GM18868 (cell line): ENCODE data around the gene ALAS1.

Source experiments
- ATAC-seq: cut with Tn5 transposase; IDR thresholded peaks from one replicate; pipeline ENCODE4 v1.9.1; 2021; ENCODE audit warnings: mild to moderate bottlenecking, moderate library complexity; ENCODE audit not compliant: unreplicated experiment

Gene ALAS1

GRCh38 chr3:52248165-52248541, 50.2 kb downstream of the ALAS1 start:
- no peak for ATAC-seq

GRCh38 chr3:52248816-52249547, 51.0 kb downstream of the ALAS1 start:
- no peak for ATAC-seq

- no peak for ATAC-seq
Observed at GRCh38 chr3:52249683-52250082, 51.7 kb downstream of the ALAS1 start.

- ATAC-seq, result no peak
Observed at GRCh38 chr3:52250122-52250521, 52.2 kb downstream of the ALAS1 start.

GRCh38 chr3:52253314-52254304, 55.6 kb downstream of the ALAS1 start:
- ATAC-seq, result peak; percentile 95

- no peak for ATAC-seq
Observed at GRCh38 chr3:52254608-52255007, 56.6 kb downstream of the ALAS1 start.

GRCh38 chr3:52256159-52256558, 58.2 kb downstream of the ALAS1 start:
- ATAC-seq, result no peak

GRCh38 chr3:52256622-52257021, 58.7 kb downstream of the ALAS1 start:
- ATAC-seq, result no peak

- no peak for ATAC-seq
Observed at GRCh38 chr3:52257911-52258310, 60.0 kb downstream of the ALAS1 start.

- ATAC-seq, result no peak
Observed at GRCh38 chr3:52259035-52259434, 61.1 kb downstream of the ALAS1 start.

- no peak for ATAC-seq
Observed at GRCh38 chr3:52259448-52259847, 61.5 kb downstream of the ALAS1 start.

GRCh38 chr3:52262447-52262846, 64.5 kb downstream of the ALAS1 start:
- ATAC-seq, result no peak
